HEK293 (cell line): ENCODE data around the gene NSUN6.

Experiments
- CTCF ChIA-PET: fragments of 350-600 bp; formaldehyde crosslinking; extraction: SDS; loops from one replicate; lab custom pipeline; 2021; ENCODE audit warnings: antibody characterized with exemption; lab: Yijun Ruan, JAX
- POLR2A ChIA-PET: fragments of 300-600 bp; formaldehyde crosslinking; extraction: SDS; loops from one replicate; lab custom pipeline; 2020; ENCODE audit warnings: antibody characterized with exemption, inconsistent platforms; lab: Yijun Ruan, JAX
- H3K27ac ChIP-seq: fragments of 200-500 bp; sonication (Bioruptor generic); 2 replicates; pipeline ENCODE4 v1.5.1; 2014; ENCODE audit warnings: low read depth, low read length, control low read depth, inconsistent platforms; ENCODE audit errors: extremely low read depth
- H3K36me3 ChIP-seq, 2 experiments: fragments of 200-500 bp in 1 of 2; sonication (Bioruptor generic) in 1 of 2; 1 replicate in 1 of 2; 2 replicates in 1 of 2; pipeline ENCODE4 v1.5.1; 2014 to 2017; ENCODE audit warnings: inconsistent platforms in 2 of 2, low read length in 2 of 2; ENCODE audit not compliant: control insufficient read depth in 2 of 2, insufficient read depth in 1 of 2
- H3K4me1 ChIP-seq: fragments of 200-500 bp; sonication (Bioruptor generic); 2 replicates; pipeline ENCODE4 v1.5.1; 2014; ENCODE audit warnings: mild to moderate bottlenecking, low read length, inconsistent platforms; ENCODE audit not compliant: control insufficient read depth, insufficient read depth
- H3K4me3 ChIP-seq: 2 replicates; pipeline ENCODE4 v1.5.1; 2011; ENCODE audit warnings: low read depth, mild to moderate bottlenecking, control low read depth, low read length, moderate library complexity
- H3K9me3 ChIP-seq: fragments of 200-500 bp; sonication (Bioruptor generic); 2 replicates; pipeline ENCODE4 v1.5.1; 2014; ENCODE audit warnings: low read depth, low read length, inconsistent platforms; ENCODE audit not compliant: control insufficient read depth, insufficient read depth
- GLIS2 ChIP-seq: fragments of 450-650 bp; formaldehyde crosslinking; IDR thresholded peaks from 2 replicates; pipeline ENCODE4 v1.5.1; 2016; ENCODE audit warnings: missing biosample characterization, missing genetic modification characterization
- MYNN ChIP-seq: fragments of 450-650 bp; formaldehyde crosslinking; IDR thresholded peaks from 2 replicates; pipeline ENCODE4 v1.5.1; 2016; ENCODE audit warnings: missing biosample characterization, missing genetic modification characterization, borderline replicate concordance
- OSR2 ChIP-seq: fragments of 450-650 bp; formaldehyde crosslinking; IDR thresholded peaks from 2 replicates; pipeline ENCODE4 v1.5.1; 2016; ENCODE audit warnings: missing biosample characterization, missing genetic modification characterization
- RBAK ChIP-seq: fragments of 450-650 bp; formaldehyde crosslinking; IDR thresholded peaks from 2 replicates; pipeline ENCODE4 v1.5.1; 2016; ENCODE audit warnings: missing biosample characterization, missing genetic modification characterization
- SETDB1 ChIP-seq: IDR thresholded peaks from one replicate; pipeline ENCODE4 v1.6.1; 2017; ENCODE audit warnings: mild to moderate bottlenecking, low read length, moderate library complexity, mixed read lengths; ENCODE audit not compliant: insufficient read length
- ZBTB26 ChIP-seq: fragments of 450-650 bp; formaldehyde crosslinking; optimal IDR thresholded peaks from 2 replicates; pipeline ENCODE3; 2016; ENCODE audit warnings: missing biosample characterization, mild to moderate bottlenecking, missing genetic modification characterization
- ZEB2 ChIP-seq: fragments of 450-650 bp; formaldehyde crosslinking; IDR thresholded peaks from 2 replicates; pipeline ENCODE4 v1.5.1; 2016; ENCODE audit warnings: missing biosample characterization, missing genetic modification characterization
- ZNF114 ChIP-seq: fragments of 450-650 bp; formaldehyde crosslinking; IDR thresholded peaks from 2 replicates; pipeline ENCODE4 v1.5.0; 2017; ENCODE audit warnings: missing biosample characterization, missing genetic modification characterization
- ZNF239 ChIP-seq: fragments of 450-650 bp; formaldehyde crosslinking; IDR thresholded peaks from 2 replicates; pipeline ENCODE4 v1.5.1; 2016; ENCODE audit warnings: missing biosample characterization, missing genetic modification characterization
- ZNF311 ChIP-seq: fragments of 450-650 bp; formaldehyde crosslinking; IDR thresholded peaks from 2 replicates; pipeline ENCODE4 v1.5.1; 2017; ENCODE audit warnings: missing biosample characterization, missing genetic modification characterization, borderline replicate concordance
- ZNF473 ChIP-seq: fragments of 450-650 bp; formaldehyde crosslinking; IDR thresholded peaks from 2 replicates; pipeline ENCODE4 v1.5.1; 2017; ENCODE audit warnings: missing biosample characterization, missing genetic modification characterization
- ZNF76 ChIP-seq: fragments of 450-650 bp; formaldehyde crosslinking; IDR thresholded peaks from 2 replicates; pipeline ENCODE4; 2016; ENCODE audit warnings: low read depth, missing biosample characterization, missing genetic modification characterization, borderline replicate concordance
- ZNF777 ChIP-seq: fragments of 450-650 bp; formaldehyde crosslinking; IDR thresholded peaks from 2 replicates; pipeline ENCODE4 v1.5.1; 2017; ENCODE audit warnings: missing biosample characterization, missing genetic modification characterization, borderline replicate concordance
- ZNF785 ChIP-seq: fragments of 450-650 bp; formaldehyde crosslinking; IDR thresholded peaks from 2 replicates; pipeline ENCODE4 v1.5.1; 2016; ENCODE audit warnings: missing biosample characterization, missing genetic modification characterization
- ZNF830 ChIP-seq: fragments of 450-650 bp; IDR thresholded peaks from 2 replicates; pipeline ENCODE4 v1.5.0; 2018; ENCODE audit warnings: missing biosample characterization, missing genetic modification characterization, low read depth, mild to moderate bottlenecking, moderate library complexity
- ZSCAN30 ChIP-seq: fragments of 450-650 bp; IDR thresholded peaks from 2 replicates; pipeline ENCODE4 v1.5.1; 2018; ENCODE audit warnings: missing biosample characterization, mild to moderate bottlenecking, missing genetic modification characterization, moderate library complexity
- TF ChIP-seq, protein P1 (sequence below): fragments of 450-650 bp; formaldehyde crosslinking; IDR thresholded peaks from 2 replicates; pipeline ENCODE4 v1.5.1; 2016; ENCODE audit warnings: missing biosample characterization, missing genetic modification characterization
- TF ChIP-seq, protein P2 (sequence below): fragments of 450-650 bp; formaldehyde crosslinking; IDR thresholded peaks from 2 replicates; pipeline ENCODE4 v1.5.1; 2016; ENCODE audit warnings: missing biosample characterization, missing genetic modification characterization
- TF ChIP-seq, protein P3 (sequence below): fragments of 450-650 bp; formaldehyde crosslinking; IDR thresholded peaks from 2 replicates; pipeline ENCODE4 v1.5.1; 2016; ENCODE audit warnings: missing biosample characterization, missing genetic modification characterization

The NSUN6 gene

GRCh38 chr10:18533896-18534295 is 117.5 kb downstream of the NSUN6 start:
- POLR2A ChIA-PET: no interaction called here
- H3K36me3 ChIP-seq: peaks cover 11 to 24% of the 10 kb centered on the region in 2 experiments
- TF ChIP-seq ZNF311 (tag by site-specific recombination) (no peak), GLIS2 (no peak), ZNF76 (tag by site-specific recombination) (no peak), SETDB1 (no peak), ZEB2 (tag by site-specific recombination) (no peak), ZNF473 (tag by site-specific recombination) (no peak), ZNF114 (tag by site-specific recombination) (no peak), ZSCAN30 (tag by site-specific recombination) (no peak), ZNF785 (tag by site-specific recombination) (no peak), RBAK (no peak), OSR2 (tag by site-specific recombination) (no peak), ZNF777 (tag by site-specific recombination) (no peak), ZNF830 (tag by site-specific recombination) (no peak), ZNF239 (tag by site-specific recombination) (no peak), ZBTB26 (tag by site-specific recombination) (no peak), MYNN (no peak)
- TF ChIP-seq, protein P1, sequence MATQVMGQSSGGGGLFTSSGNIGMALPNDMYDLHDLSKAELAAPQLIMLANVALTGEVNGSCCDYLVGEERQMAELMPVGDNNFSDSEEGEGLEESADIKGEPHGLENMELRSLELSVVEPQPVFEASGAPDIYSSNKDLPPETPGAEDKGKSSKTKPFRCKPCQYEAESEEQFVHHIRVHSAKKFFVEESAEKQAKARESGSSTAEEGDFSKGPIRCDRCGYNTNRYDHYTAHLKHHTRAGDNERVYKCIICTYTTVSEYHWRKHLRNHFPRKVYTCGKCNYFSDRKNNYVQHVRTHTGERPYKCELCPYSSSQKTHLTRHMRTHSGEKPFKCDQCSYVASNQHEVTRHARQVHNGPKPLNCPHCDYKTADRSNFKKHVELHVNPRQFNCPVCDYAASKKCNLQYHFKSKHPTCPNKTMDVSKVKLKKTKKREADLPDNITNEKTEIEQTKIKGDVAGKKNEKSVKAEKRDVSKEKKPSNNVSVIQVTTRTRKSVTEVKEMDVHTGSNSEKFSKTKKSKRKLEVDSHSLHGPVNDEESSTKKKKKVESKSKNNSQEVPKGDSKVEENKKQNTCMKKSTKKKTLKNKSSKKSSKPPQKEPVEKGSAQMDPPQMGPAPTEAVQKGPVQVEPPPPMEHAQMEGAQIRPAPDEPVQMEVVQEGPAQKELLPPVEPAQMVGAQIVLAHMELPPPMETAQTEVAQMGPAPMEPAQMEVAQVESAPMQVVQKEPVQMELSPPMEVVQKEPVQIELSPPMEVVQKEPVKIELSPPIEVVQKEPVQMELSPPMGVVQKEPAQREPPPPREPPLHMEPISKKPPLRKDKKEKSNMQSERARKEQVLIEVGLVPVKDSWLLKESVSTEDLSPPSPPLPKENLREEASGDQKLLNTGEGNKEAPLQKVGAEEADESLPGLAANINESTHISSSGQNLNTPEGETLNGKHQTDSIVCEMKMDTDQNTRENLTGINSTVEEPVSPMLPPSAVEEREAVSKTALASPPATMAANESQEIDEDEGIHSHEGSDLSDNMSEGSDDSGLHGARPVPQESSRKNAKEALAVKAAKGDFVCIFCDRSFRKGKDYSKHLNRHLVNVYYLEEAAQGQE (tag by site-specific recombination): no peak
- TF ChIP-seq, protein P2, sequence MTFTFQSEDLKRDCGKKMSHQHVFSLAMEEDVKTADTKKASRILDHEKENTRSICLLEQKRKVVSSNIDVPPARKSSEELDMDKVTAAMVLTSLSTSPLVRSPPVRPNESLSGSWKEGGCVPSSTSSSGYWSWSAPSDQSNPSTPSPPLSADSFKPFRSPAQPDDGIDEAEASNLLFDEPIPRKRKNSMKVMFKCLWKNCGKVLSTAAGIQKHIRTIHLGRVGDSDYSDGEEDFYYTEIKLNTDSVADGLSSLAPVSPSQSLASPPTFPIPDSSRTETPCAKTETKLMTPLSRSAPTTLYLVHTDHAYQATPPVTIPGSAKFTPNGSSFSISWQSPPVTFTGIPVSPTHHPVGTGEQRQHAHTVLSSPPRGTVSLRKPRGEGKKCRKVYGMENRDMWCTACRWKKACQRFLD (tag by site-specific recombination): no peak
- TF ChIP-seq, protein P3, sequence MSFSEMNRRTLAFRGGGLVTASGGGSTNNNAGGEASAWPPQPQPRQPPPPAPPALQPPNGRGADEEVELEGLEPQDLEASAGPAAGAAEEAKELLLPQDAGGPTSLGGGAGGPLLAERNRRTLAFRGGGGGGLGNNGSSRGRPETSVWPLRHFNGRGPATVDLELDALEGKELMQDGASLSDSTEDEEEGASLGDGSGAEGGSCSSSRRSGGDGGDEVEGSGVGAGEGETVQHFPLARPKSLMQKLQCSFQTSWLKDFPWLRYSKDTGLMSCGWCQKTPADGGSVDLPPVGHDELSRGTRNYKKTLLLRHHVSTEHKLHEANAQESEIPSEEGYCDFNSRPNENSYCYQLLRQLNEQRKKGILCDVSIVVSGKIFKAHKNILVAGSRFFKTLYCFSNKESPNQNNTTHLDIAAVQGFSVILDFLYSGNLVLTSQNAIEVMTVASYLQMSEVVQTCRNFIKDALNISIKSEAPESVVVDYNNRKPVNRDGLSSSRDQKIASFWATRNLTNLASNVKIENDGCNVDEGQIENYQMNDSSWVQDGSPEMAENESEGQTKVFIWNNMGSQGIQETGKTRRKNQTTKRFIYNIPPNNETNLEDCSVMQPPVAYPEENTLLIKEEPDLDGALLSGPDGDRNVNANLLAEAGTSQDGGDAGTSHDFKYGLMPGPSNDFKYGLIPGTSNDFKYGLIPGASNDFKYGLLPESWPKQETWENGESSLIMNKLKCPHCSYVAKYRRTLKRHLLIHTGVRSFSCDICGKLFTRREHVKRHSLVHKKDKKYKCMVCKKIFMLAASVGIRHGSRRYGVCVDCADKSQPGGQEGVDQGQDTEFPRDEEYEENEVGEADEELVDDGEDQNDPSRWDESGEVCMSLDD: no peak
- TF ChIP-seq, all 188 proteins: peak for 0
- H3K9me3 ChIP-seq: no peaks in the 10 kb centered on the region; the same call in 1 of the 2 replicates
- H3K27ac ChIP-seq: no peak overlapping the region
- CTCF ChIA-PET: no interaction called here
- H3K4me3 ChIP-seq: no peak overlapping the region
- H3K4me1 ChIP-seq: no peaks in the 10 kb centered on the region
